IMR-90 (cell line): ENCODE results near the gene ACSM4. TPM values are rescaled to one million over a fixed set of nuclear protein-coding genes. Genes with fewer than 3 reads are reported as not detected.

Source experiments
- ATAC-seq: fragments of 200-7000 bp; cut with Tn5 transposase; 2 replicates; pipeline ENCODE4 v1.9.1; 2020; ENCODE audit warnings: low read depth, mild to moderate bottlenecking, moderate library complexity
- BruUV-seq: library from RNA; stranded (reverse); fragments of 400-500 nt; replicated peaks from 2 replicates; lab custom pipeline; 2021; lab: Mats Ljungman, UMichigan
- CTCF ChIA-PET: fragments of 300-600 bp; formaldehyde crosslinking; extraction: SDS; loops from one replicate; lab custom pipeline; 2021; ENCODE audit warnings: antibody characterized with exemption; lab: Yijun Ruan, JAX
- POLR2A ChIA-PET: fragments of 300-600 bp; sonication (Branson Sonifier 250); formaldehyde crosslinking; loops from one replicate; lab custom pipeline; 2022; ENCODE audit warnings: antibody characterized with exemption; ENCODE audit not compliant: unreplicated experiment; lab: Charles Lee
- DNase-seq: peaks from one replicate; pipeline ENCODE4 v3.0.0; 2013
- H2AFZ ChIP-seq: replicated peaks from 2 replicates; pipeline ENCODE3; 2013; ENCODE audit warnings: low read length, mild to moderate bottlenecking; ENCODE audit not compliant: poor library complexity
- H2AK5ac ChIP-seq: 2 replicates; pipeline ENCODE4 v1.6.1; 2013; ENCODE audit warnings: low read depth, low read length, inconsistent platforms
- H2AK9ac ChIP-seq: replicated peaks from 2 replicates; pipeline ENCODE3; 2013; ENCODE audit warnings: mild to moderate bottlenecking, low read depth, low read length, moderate library complexity; ENCODE audit not compliant: poor library complexity
- H2BK120ac ChIP-seq: 2 replicates; pipeline ENCODE4 v1.6.1; 2013; ENCODE audit warnings: low read depth, low read length, inconsistent platforms
- H2BK15ac ChIP-seq: 3 replicates; pipeline ENCODE4 v1.6.1; 2013; ENCODE audit warnings: low read depth, low read length, inconsistent platforms
- H2BK20ac ChIP-seq: 2 replicates; pipeline ENCODE4 v1.6.1; 2013; ENCODE audit warnings: low read depth, mild to moderate bottlenecking, inconsistent platforms, low read length, moderate library complexity
- H2BK5ac ChIP-seq: 2 replicates; pipeline ENCODE4 v1.6.1; 2013; ENCODE audit warnings: mild to moderate bottlenecking, low read depth, low read length, inconsistent platforms; ENCODE audit not compliant: poor library complexity, severe bottlenecking
- H3K14ac ChIP-seq: replicated peaks from 2 replicates; pipeline ENCODE4 v1.6.1; 2013; ENCODE audit warnings: low read depth, low read length, inconsistent platforms
- H3K18ac ChIP-seq: 2 replicates; pipeline ENCODE4 v1.6.1; 2013; ENCODE audit warnings: low read depth, low read length, control low read depth
- H3K23ac ChIP-seq: 2 replicates; pipeline ENCODE4 v1.6.1; 2013; ENCODE audit warnings: low read depth, low read length, inconsistent platforms
- H3K27ac ChIP-seq: 2 replicates; pipeline ENCODE4 v1.5.1; 2013; ENCODE audit warnings: mild to moderate bottlenecking, control low read depth, low read length; ENCODE audit not compliant: insufficient read depth
- H3K27me3 ChIP-seq: 2 replicates; pipeline ENCODE4 v1.6.1; 2013; ENCODE audit warnings: low read length; ENCODE audit not compliant: control insufficient read depth, insufficient read depth
- H3K36me3 ChIP-seq: 2 replicates; pipeline ENCODE4 v1.6.1; 2013; ENCODE audit warnings: low read length, mixed read lengths; ENCODE audit not compliant: control insufficient read depth, insufficient read depth
- H3K4ac ChIP-seq: 2 replicates; pipeline ENCODE4 v1.6.1; 2013; ENCODE audit warnings: low read depth, low read length, inconsistent platforms
- H3K4me1 ChIP-seq: 2 replicates; pipeline ENCODE4 v1.6.1; 2013; ENCODE audit warnings: low read length, mixed read lengths; ENCODE audit not compliant: control insufficient read depth, insufficient read depth
- H3K4me2 ChIP-seq: 2 replicates; pipeline ENCODE4 v1.6.1; 2013; ENCODE audit warnings: low read depth, mild to moderate bottlenecking, control low read depth, low read length, moderate library complexity
- H3K4me3 ChIP-seq: 2 replicates; pipeline ENCODE4 v1.5.1; 2013; ENCODE audit warnings: low read depth, mild to moderate bottlenecking, control low read depth, low read length, moderate library complexity; ENCODE audit not compliant: insufficient read depth
- H3K56ac ChIP-seq: 2 replicates; pipeline ENCODE4 v1.6.1; 2013; ENCODE audit warnings: low read length, inconsistent platforms; ENCODE audit not compliant: insufficient read depth; ENCODE audit errors: extremely low read depth
- H3K79me1 ChIP-seq, 2 experiments: 2 replicates each; pipeline ENCODE4 v1.6.1; 2013; ENCODE audit warnings: low read length in 2 of 2, inconsistent platforms in 1 of 2, low read depth in 1 of 2
- H3K9ac ChIP-seq: 2 replicates; pipeline ENCODE4 v1.6.1; 2013; ENCODE audit warnings: low read depth, low read length, control low read depth
- H3K9me1 ChIP-seq: 2 replicates; pipeline ENCODE4 v1.6.1; 2013; ENCODE audit warnings: low read length, inconsistent platforms; ENCODE audit not compliant: insufficient read depth
- H3K9me3 ChIP-seq: 2 replicates; pipeline ENCODE4 v1.6.1; 2013; ENCODE audit warnings: low read length; ENCODE audit not compliant: control insufficient read depth, insufficient read depth
- H4K20me1 ChIP-seq: 2 replicates; pipeline ENCODE4 v1.6.1; 2013; ENCODE audit warnings: low read length, inconsistent platforms; ENCODE audit not compliant: insufficient read depth
- H4K5ac ChIP-seq: 2 replicates; pipeline ENCODE4 v1.6.1; 2013; ENCODE audit warnings: mild to moderate bottlenecking, low read depth, low read length, control low read depth
- H4K8ac ChIP-seq, 2 experiments: 2 replicates each; pipeline ENCODE4 v1.6.1; 2013; ENCODE audit warnings: low read depth in 2 of 2, low read length in 2 of 2, control low read depth in 1 of 2, inconsistent platforms in 1 of 2
- H4K91ac ChIP-seq: 2 replicates; pipeline ENCODE4 v1.6.1; 2013; ENCODE audit warnings: low read depth, low read length, inconsistent platforms; ENCODE audit not compliant: insufficient read depth
- BHLHE40 ChIP-seq: fragments of 150-350 bp; IDR thresholded peaks from 2 replicates; pipeline ENCODE4 v1.6.1; 2016; ENCODE audit warnings: mild to moderate bottlenecking, low read depth, low read length
- CEBPB ChIP-seq: IDR thresholded peaks from 2 replicates; pipeline ENCODE4 v1.6.1; 2012; ENCODE audit warnings: low read depth, low read length, improper control_type of control experiment
- CHD1 ChIP-seq: IDR thresholded peaks from 2 replicates; pipeline ENCODE4 v1.6.1; 2012; ENCODE audit warnings: low read depth, low read length, improper control_type of control experiment
- FOS ChIP-seq: fragments of 150-350 bp; IDR thresholded peaks from 2 replicates; pipeline ENCODE4 v1.6.1; 2016; ENCODE audit warnings: low read depth, low read length
- MAFK ChIP-seq: IDR thresholded peaks from 2 replicates; pipeline ENCODE4 v1.6.1; 2012; ENCODE audit warnings: low read depth, low read length, improper control_type of control experiment
- MAZ ChIP-seq: IDR thresholded peaks from 2 replicates; pipeline ENCODE4 v1.6.1; 2012; ENCODE audit warnings: low read depth, mild to moderate bottlenecking, low read length, improper control_type of control experiment, moderate library complexity, borderline replicate concordance
- NFE2L2 ChIP-seq: fragments of 150-350 bp; IDR thresholded peaks from 2 replicates; pipeline ENCODE4 v1.6.1; 2016; ENCODE audit warnings: low read depth, mild to moderate bottlenecking, low read length
- POLR2A ChIP-seq: IDR thresholded peaks from 2 replicates; pipeline ENCODE4 v1.6.1; 2012; ENCODE audit warnings: mild to moderate bottlenecking, low read depth, low read length
- RAD21 ChIP-seq: IDR thresholded peaks from 2 replicates; pipeline ENCODE4 v1.6.1; 2012; ENCODE audit warnings: low read length, improper control_type of control experiment
- RCOR1 ChIP-seq: IDR thresholded peaks from 2 replicates; pipeline ENCODE4 v1.6.1; 2012; ENCODE audit warnings: mild to moderate bottlenecking, low read length, improper control_type of control experiment; ENCODE audit not compliant: insufficient replicate concordance
- RFX5 ChIP-seq: IDR thresholded peaks from 2 replicates; pipeline ENCODE4 v1.8.0; 2012; ENCODE audit warnings: low read depth, mild to moderate bottlenecking, low read length, moderate library complexity
- SMC3 ChIP-seq: fragments of 150-350 bp; IDR thresholded peaks from 2 replicates; pipeline ENCODE4 v1.6.1; 2016; ENCODE audit warnings: low read depth, mild to moderate bottlenecking, antibody characterized with exemption, low read length, moderate library complexity
- WGBS, 2 experiments: methylation state at CpG; one replicate each; pipeline versions ENCODE4 v1.1.5 to v1.1.7; 2013; ENCODE audit warnings: missing lambda C conversion rate in 2 of 2; ENCODE audit not compliant: insufficient read length in 1 of 2; ENCODE audit errors: extremely low coverage in 2 of 2; 5-methylcytosine and 5-hydroxymethylcytosine counted together
- dilution Hi-C: fragments of 300-500 bp; cut with HindIII; formaldehyde crosslinking; loops from one replicate; pipeline ENCODE4 v1.14.3; 2018; ENCODE audit warnings: low sequenced_read_pairs; ENCODE audit not compliant: unreplicated experiment
- in situ Hi-C: fragments of 300-500 bp; cut with MboI; formaldehyde crosslinking; loops from 3 replicates; pipeline ENCODE4 v1.14.3; 2019; ENCODE audit warnings: low sequenced_read_pairs, inconsistent platforms, mixed read lengths
- intact Hi-C: fragments of 100-400 bp; cut with micrococcal nuclease; formaldehyde crosslinking; loops from 2 replicates; pipeline ENCODE4 v1.10.0; 2022
- polyA plus RNA-seq, 3 experiments: library from polyadenylated mRNA; depleted of rRNA; stranded (reverse); fragments of >200 nt; gene quantifications; 2 replicates each; pipeline ENCODE4 v1.2.3, GENCODE V29; 2012; ENCODE audit warnings: low replicate concordance in 1 of 3
- total RNA-seq: library from RNA; depleted of rRNA; stranded (reverse); fragments of >200 nt; gene quantifications from 2 replicates; pipeline ENCODE4 v1.2.3, GENCODE V29; 2012
- TF ChIP-seq, protein P1 (sequence below): fragments of 150-350 bp; IDR thresholded peaks from 2 replicates; pipeline ENCODE4 v1.6.1; 2016; ENCODE audit warnings: low read depth, mild to moderate bottlenecking, low read length, moderate library complexity, borderline replicate concordance
- TF ChIP-seq, protein P2 (sequence below): conservative IDR thresholded peaks from 2 replicates; pipeline ENCODE4 v1.5.1; 2012; ENCODE audit warnings: mild to moderate bottlenecking, low read depth, low read length, improper control_type of control experiment
- TF ChIP-seq, protein P3 (sequence below): fragments of 150-350 bp; IDR thresholded peaks from 2 replicates; pipeline ENCODE4 v1.6.1; 2017; ENCODE audit warnings: mild to moderate bottlenecking, antibody characterized with exemption, low read length, low read depth

The ACSM4 gene
- total and polyA plus RNA-seq, 2 of the 4 experiments (the other 2 are of a cell fraction) = not detected

DNA sequence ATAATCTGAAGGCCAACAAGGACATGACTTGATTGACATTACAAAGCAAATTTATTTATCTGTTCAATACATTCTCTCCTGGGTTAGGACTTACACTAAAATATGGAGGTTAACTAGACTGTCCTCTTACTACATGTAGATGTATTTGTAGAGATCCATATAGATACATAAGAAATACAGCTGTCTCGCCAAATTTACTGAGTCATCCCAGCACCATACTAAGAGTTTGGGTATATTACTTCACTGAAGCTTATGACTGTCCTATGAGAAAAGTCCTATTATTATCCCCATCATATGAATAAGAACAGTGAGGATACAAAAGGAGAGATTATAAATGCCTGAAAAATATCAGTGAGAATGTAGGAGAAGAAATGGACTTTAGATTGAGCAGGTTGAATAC is 44.8 kb upstream of the ACSM4 start:
- intact Hi-C loops (no loop called here), dilution Hi-C loops (no loop called here), in situ Hi-C loops (no loop called here)
- no peak overlapping the region for H2AK9ac ChIP-seq
- no peaks in the 10 kb centered on the region for H3K4me1 ChIP-seq
- H3K4me2 ChIP-seq = no peak overlapping the region
- H3K27ac ChIP-seq = no peak overlapping the region
- no peaks in the 10 kb centered on the region for H3K27me3 ChIP-seq
- no peak overlapping the region for H3K9ac ChIP-seq
- no peak overlapping the region for H3K56ac ChIP-seq
- H2BK5ac ChIP-seq = no peak overlapping the region
- no peak overlapping the region for H2AK5ac ChIP-seq
- no peak overlapping the region for H4K91ac ChIP-seq
- no TSS peak for BruUV-seq
- H4K5ac ChIP-seq = no peak overlapping the region
- H3K9me1 ChIP-seq = no peaks in the 10 kb centered on the region
- no peak overlapping the region for H2BK20ac ChIP-seq
- H3K23ac ChIP-seq = no peak overlapping the region
- no peak overlapping the region for H2BK15ac ChIP-seq
- DNase-seq (no peak), ATAC-seq (no peak)
- no peak overlapping the region for H2AFZ ChIP-seq
- no peaks in the 10 kb centered on the region for H4K20me1 ChIP-seq
- CTCF ChIA-PET = no interaction called here
- H3K9me3 ChIP-seq = no peaks in the 10 kb centered on the region
- H3K4ac ChIP-seq = no peak overlapping the region
- H3K18ac ChIP-seq = no peak overlapping the region
- H3K14ac ChIP-seq = no peak overlapping the region
- TF ChIP-seq, protein P1, sequence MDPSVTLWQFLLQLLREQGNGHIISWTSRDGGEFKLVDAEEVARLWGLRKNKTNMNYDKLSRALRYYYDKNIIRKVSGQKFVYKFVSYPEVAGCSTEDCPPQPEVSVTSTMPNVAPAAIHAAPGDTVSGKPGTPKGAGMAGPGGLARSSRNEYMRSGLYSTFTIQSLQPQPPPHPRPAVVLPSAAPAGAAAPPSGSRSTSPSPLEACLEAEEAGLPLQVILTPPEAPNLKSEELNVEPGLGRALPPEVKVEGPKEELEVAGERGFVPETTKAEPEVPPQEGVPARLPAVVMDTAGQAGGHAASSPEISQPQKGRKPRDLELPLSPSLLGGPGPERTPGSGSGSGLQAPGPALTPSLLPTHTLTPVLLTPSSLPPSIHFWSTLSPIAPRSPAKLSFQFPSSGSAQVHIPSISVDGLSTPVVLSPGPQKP = no peak
- no peak for TF ChIP-seq RCOR1
- no peak for TF ChIP-seq CHD1
- TF ChIP-seq MAFK = no peak
- no peak for TF ChIP-seq RAD21
- TF ChIP-seq FOS = no peak
- TF ChIP-seq BHLHE40 = no peak
- TF ChIP-seq, protein P2, sequence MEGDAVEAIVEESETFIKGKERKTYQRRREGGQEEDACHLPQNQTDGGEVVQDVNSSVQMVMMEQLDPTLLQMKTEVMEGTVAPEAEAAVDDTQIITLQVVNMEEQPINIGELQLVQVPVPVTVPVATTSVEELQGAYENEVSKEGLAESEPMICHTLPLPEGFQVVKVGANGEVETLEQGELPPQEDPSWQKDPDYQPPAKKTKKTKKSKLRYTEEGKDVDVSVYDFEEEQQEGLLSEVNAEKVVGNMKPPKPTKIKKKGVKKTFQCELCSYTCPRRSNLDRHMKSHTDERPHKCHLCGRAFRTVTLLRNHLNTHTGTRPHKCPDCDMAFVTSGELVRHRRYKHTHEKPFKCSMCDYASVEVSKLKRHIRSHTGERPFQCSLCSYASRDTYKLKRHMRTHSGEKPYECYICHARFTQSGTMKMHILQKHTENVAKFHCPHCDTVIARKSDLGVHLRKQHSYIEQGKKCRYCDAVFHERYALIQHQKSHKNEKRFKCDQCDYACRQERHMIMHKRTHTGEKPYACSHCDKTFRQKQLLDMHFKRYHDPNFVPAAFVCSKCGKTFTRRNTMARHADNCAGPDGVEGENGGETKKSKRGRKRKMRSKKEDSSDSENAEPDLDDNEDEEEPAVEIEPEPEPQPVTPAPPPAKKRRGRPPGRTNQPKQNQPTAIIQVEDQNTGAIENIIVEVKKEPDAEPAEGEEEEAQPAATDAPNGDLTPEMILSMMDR = no peak
- TF ChIP-seq CEBPB = no peak
- TF ChIP-seq, protein P3, sequence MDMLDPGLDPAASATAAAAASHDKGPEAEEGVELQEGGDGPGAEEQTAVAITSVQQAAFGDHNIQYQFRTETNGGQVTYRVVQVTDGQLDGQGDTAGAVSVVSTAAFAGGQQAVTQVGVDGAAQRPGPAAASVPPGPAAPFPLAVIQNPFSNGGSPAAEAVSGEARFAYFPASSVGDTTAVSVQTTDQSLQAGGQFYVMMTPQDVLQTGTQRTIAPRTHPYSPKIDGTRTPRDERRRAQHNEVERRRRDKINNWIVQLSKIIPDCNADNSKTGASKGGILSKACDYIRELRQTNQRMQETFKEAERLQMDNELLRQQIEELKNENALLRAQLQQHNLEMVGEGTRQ = no peak
- TF ChIP-seq POLR2A = no peak
- no peak for TF ChIP-seq SMC3
- TF ChIP-seq MAZ = no peak
- TF ChIP-seq RFX5 = no peak
- no peak for TF ChIP-seq NFE2L2
- no peak overlapping the region for H3K4me3 ChIP-seq
- H3K79me1 ChIP-seq = no peaks in the 10 kb centered on the region
- H2BK120ac ChIP-seq = no peak overlapping the region
- no CpG with 5 or more reads among the region's 1 CpG for WGBS, 2 experiments
- no peak overlapping the region for H4K8ac ChIP-seq
- H3K36me3 ChIP-seq = no peaks in the 10 kb centered on the region
- POLR2A ChIA-PET = no interaction called here
